GM12872 (cell line): ENCODE measurements around the gene NUAK1.

Experiments
- TF ChIP-seq, protein P1 (sequence below): IDR thresholded peaks from 3 replicates; pipeline ENCODE4 v1.5.1; 2011; ENCODE audit warnings: low read depth, mild to moderate bottlenecking, low read length, moderate library complexity; ENCODE audit not compliant: insufficient read depth

NUAK1 gene

DNA sequence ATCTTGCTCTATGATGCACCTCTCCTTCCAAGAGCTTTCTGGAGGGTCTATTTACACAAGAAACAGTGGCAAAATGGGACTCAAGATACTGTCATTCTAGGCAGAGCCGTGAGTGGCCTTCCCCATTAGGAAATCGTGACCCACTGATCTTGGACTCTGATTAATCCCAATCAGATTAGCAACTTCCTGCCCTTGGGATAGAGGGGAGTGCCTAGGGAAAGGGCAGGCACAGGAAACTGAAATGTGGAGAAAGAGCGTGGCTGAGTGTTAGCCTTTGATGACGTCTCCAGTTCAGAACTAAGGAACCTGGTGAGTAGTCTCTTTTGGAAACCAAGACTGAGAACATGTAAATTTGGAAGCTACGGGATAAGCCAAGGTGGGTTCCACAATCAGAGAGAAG is 76.1 kb downstream of the NUAK1 start:
- TF ChIP-seq, protein P1, sequence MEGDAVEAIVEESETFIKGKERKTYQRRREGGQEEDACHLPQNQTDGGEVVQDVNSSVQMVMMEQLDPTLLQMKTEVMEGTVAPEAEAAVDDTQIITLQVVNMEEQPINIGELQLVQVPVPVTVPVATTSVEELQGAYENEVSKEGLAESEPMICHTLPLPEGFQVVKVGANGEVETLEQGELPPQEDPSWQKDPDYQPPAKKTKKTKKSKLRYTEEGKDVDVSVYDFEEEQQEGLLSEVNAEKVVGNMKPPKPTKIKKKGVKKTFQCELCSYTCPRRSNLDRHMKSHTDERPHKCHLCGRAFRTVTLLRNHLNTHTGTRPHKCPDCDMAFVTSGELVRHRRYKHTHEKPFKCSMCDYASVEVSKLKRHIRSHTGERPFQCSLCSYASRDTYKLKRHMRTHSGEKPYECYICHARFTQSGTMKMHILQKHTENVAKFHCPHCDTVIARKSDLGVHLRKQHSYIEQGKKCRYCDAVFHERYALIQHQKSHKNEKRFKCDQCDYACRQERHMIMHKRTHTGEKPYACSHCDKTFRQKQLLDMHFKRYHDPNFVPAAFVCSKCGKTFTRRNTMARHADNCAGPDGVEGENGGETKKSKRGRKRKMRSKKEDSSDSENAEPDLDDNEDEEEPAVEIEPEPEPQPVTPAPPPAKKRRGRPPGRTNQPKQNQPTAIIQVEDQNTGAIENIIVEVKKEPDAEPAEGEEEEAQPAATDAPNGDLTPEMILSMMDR: no peak

GRCh38 chr12:106058256-106059182 is 80.2 kb downstream of the NUAK1 start:
- TF ChIP-seq, protein P1: no peak

DNA sequence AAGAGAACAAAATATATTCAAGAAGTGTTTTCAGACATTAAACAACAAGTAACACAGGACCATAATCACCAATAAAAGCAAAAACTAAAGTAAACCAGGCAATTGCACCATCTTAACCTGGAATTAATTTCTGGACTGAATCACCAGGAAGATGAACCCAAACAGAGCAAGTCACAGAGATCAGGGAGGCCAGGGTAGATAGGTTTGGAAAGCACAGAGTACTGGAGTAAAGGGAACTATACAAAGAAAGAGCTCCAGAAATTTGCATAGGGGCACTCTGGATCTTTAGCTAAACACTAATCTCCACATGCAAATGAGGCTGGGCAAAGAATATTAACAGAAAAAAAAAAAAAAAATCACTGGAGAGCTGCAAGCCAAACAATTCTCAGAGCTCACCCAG is 84.7 kb downstream of the NUAK1 start:
- TF ChIP-seq, protein P1: no peak

DNA sequence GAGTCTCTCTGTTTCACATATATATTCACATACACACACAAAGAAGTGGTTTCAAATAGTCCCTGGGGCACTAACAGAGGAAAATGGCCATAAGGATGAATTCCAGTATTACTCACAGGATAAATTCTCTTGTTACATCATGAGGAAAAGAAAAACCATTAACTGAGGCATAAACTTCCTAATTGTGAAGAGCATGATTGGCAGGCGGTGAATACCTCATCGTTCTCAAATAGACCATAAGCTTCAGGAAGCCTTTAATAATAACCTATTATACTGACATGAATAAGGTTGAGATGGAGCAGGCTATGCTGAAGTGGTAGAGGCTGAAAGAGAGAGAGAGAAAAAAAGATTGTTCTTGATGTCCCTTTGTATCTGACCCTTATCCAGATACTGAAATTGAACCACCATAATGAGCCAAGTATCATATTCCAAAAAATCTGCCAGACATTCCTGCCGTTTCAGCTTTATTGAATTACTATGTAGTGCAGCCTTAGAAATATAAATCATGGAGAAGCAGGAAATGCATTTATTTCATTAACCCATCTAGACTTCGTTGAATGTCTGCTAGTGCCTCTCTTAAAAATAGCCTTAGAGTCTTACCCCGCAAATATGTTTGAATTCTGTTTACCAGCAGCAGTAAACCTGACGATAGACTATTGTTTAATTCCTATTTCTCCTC is 86.8 kb downstream of the NUAK1 start:
- TF ChIP-seq, protein P1: no peak

GRCh38 chr12:106049546-106049945 is 89.2 kb downstream of the NUAK1 start:
- TF ChIP-seq, protein P1: no peak

DNA sequence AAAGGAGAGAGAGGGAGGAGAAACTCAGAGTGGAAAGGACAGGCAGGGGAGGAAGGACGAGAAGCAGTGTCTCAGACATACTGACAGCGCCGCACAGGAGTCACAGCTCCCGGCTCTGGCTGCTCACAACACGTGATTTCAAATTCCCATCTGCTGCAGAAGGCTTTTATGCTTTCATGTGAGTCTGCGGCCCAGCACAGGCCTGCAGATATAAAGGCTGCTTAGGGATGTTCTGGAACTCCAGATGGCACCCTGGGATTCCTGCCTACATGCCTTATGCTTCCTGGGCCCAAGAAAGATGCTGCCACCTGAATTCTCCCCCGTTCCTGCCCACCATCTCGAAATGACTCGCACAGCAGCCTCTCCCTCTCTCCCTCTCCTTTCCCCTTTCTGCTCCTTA is 89.6 kb downstream of the NUAK1 start:
- TF ChIP-seq, protein P1: no peak

- TF ChIP-seq, protein P1: no peak
Measured at GRCh38 chr12:106048676-106049075, 90.1 kb downstream of the NUAK1 start.
